Mammary epithelial cell (primary cell): ENCODE results near the gene PFKL.

Experiments
- CTCF ChIP-seq, 2 donors: IDR thresholded peaks in 1 of 2; conservative IDR thresholded peaks in 1 of 2; 2 replicates each; pipeline ENCODE4 v1.5.1; 2011 to 2012; ENCODE audit warnings: inconsistent platforms in 2 of 2, low read length in 2 of 2, mild to moderate bottlenecking in 2 of 2, control low read depth in 1 of 2, low read depth in 1 of 2; ENCODE audit not compliant: insufficient read depth in 1 of 2; ENCODE audit errors: extremely low read depth in 1 of 2
- EZH2 ChIP-seq: IDR thresholded peaks from 2 replicates; pipeline ENCODE4 v1.6.1; 2012; ENCODE audit warnings: low read length, inconsistent platforms, borderline replicate concordance

GRCh38 chr21:44317241-44317782 is 17.5 kb downstream of the PFKL start:
- no peak for TF ChIP-seq CTCF (conservative IDR thresholded peaks at IDR 0.05 in 1 of 2, IDR thresholded peaks at IDR 0.05 in 1 of 2; ENCODE audit: extremely low read depth in 1 of 2, insufficient read depth in 1 of 2, low read depth in 1 of 2, low read length in 2 of 2)
- TF ChIP-seq EZH2 = no peak
